ENCODE measurements around the gene ETDC.

DNA sequence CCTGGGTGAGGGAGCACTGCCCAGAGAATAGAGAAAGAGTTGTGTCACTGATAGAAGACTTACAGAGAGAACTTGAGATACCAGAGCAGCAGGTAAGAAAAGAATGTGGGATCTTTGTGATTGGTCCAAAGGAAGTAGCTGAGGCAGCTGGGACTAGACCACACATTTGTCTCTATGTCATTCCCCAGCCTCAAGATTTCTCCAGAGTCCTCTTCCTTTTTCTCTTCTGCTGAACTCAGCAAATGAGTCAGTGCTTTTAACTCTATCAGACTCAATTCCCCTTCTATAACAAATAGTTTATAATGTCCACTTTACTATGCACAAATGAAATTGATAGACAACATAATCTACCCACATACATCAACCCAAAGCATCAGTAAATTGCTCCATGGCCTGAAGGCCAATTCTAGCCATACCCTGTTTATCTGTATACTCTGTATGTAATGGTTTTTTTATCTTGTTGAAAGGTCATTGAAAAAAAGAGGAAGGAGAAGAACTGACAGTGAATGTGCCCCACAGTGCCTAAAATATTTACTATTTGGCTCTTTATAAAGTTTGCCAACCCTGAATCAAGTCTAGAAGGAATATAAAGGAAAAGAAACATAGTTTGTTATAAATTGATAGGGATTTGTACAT, 38.2 kb downstream of the ETDC start:
- TF ChIP-seq CTCF (IDR thresholded peaks at IDR 0.05) (no peak), POLR2A (IDR thresholded peaks at IDR 0.05) (no peak)

Data from prostate gland (tissue), 2 donors.